ENCODE results near the gene BCL11B. TPM values are rescaled to one million over a fixed set of nuclear protein-coding genes. Genes with fewer than 3 reads are reported as not detected.

The BCL11B gene
- total and polyA plus RNA-seq, 4 donors, result 0.04 to 0.42 (median 0.16) TPM

DNA sequence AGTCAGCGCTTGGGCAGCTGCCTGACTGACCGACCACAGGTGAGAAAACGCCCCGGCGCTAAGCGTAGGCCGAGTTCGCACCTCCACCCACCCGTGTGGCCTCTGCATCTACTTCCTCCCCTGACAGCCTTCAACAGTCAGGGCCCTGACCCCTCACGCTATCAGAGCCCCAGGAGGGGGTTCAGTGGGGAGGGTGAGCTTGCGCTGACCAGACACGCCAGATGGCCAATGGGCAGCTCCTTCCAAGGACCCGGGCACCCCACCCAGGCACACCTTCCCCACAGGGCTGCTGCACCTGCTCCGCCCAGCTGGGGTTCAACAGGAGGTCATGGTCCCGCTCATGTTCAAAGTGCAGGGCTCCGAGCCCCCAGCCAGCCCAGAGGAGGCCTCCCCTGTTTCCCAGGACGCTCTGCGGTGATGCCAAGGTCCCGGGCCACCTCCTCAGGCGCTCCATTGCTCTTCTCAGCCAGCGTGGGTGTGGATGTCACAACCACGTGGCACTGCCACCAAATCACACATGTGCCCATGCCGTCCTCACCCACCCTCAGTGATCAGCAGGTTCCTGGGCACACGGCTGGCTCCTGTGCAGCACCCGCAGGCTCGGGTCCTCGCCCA is 48.7 kb upstream of the BCL11B start:
- H3K27me3 ChIP-seq (ENCODE audit: control insufficient read depth in 4 of 4, insufficient read depth in 4 of 4, low read length in 3 of 4), result no peaks in the 10 kb centered on the region
- DNase-seq (ENCODE audit: low spot score), result no peak
- no peak overlapping the region for H3K4me3 ChIP-seq (ENCODE audit: low read depth in 1 of 3, low read length in 3 of 3)
- H3K9me3 ChIP-seq (ENCODE audit: control insufficient read depth in 4 of 4, low read length in 3 of 4), result no peaks in the 10 kb centered on the region
- no peak for TF ChIP-seq FOXA2 (IDR thresholded peaks at IDR 0.05)
- TF ChIP-seq YY1 (IDR thresholded peaks at IDR 0.05), result no peak
- TF ChIP-seq, protein P1, sequence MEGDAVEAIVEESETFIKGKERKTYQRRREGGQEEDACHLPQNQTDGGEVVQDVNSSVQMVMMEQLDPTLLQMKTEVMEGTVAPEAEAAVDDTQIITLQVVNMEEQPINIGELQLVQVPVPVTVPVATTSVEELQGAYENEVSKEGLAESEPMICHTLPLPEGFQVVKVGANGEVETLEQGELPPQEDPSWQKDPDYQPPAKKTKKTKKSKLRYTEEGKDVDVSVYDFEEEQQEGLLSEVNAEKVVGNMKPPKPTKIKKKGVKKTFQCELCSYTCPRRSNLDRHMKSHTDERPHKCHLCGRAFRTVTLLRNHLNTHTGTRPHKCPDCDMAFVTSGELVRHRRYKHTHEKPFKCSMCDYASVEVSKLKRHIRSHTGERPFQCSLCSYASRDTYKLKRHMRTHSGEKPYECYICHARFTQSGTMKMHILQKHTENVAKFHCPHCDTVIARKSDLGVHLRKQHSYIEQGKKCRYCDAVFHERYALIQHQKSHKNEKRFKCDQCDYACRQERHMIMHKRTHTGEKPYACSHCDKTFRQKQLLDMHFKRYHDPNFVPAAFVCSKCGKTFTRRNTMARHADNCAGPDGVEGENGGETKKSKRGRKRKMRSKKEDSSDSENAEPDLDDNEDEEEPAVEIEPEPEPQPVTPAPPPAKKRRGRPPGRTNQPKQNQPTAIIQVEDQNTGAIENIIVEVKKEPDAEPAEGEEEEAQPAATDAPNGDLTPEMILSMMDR (IDR thresholded peaks at IDR 0.05; ENCODE audit: low read depth, low read length, missing input control), result no peak
- no peak for TF ChIP-seq EGR1 (IDR thresholded peaks at IDR 0.05; ENCODE audit: low read depth in 2 of 2)
- TF ChIP-seq, protein P2, sequence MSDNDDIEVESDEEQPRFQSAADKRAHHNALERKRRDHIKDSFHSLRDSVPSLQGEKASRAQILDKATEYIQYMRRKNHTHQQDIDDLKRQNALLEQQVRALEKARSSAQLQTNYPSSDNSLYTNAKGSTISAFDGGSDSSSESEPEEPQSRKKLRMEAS (IDR thresholded peaks at IDR 0.05), result no peak
- no peak for TF ChIP-seq GABPA (IDR thresholded peaks at IDR 0.05 in 1 of 2, conservative IDR thresholded peaks at IDR 0.05 in 1 of 2)
- no peak for TF ChIP-seq RXRA (IDR thresholded peaks at IDR 0.05)
- no peak for TF ChIP-seq JUND (IDR thresholded peaks at IDR 0.05)
- TF ChIP-seq, protein P3, sequence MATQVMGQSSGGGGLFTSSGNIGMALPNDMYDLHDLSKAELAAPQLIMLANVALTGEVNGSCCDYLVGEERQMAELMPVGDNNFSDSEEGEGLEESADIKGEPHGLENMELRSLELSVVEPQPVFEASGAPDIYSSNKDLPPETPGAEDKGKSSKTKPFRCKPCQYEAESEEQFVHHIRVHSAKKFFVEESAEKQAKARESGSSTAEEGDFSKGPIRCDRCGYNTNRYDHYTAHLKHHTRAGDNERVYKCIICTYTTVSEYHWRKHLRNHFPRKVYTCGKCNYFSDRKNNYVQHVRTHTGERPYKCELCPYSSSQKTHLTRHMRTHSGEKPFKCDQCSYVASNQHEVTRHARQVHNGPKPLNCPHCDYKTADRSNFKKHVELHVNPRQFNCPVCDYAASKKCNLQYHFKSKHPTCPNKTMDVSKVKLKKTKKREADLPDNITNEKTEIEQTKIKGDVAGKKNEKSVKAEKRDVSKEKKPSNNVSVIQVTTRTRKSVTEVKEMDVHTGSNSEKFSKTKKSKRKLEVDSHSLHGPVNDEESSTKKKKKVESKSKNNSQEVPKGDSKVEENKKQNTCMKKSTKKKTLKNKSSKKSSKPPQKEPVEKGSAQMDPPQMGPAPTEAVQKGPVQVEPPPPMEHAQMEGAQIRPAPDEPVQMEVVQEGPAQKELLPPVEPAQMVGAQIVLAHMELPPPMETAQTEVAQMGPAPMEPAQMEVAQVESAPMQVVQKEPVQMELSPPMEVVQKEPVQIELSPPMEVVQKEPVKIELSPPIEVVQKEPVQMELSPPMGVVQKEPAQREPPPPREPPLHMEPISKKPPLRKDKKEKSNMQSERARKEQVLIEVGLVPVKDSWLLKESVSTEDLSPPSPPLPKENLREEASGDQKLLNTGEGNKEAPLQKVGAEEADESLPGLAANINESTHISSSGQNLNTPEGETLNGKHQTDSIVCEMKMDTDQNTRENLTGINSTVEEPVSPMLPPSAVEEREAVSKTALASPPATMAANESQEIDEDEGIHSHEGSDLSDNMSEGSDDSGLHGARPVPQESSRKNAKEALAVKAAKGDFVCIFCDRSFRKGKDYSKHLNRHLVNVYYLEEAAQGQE (IDR thresholded peaks at IDR 0.05), result no peak
- no peak for TF ChIP-seq RAD21 (IDR thresholded peaks at IDR 0.05)
- TF ChIP-seq NR2F2 (IDR thresholded peaks at IDR 0.05), result no peak
- no peak for TF ChIP-seq TAF1 (conservative IDR thresholded peaks at IDR 0.05)
- no peak for TF ChIP-seq SP1 (IDR thresholded peaks at IDR 0.05)
- TF ChIP-seq, protein P4, sequence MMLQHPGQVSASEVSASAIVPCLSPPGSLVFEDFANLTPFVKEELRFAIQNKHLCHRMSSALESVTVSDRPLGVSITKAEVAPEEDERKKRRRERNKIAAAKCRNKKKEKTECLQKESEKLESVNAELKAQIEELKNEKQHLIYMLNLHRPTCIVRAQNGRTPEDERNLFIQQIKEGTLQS (IDR thresholded peaks at IDR 0.05), result no peak
- no peak for TF ChIP-seq HNF4A (conservative IDR thresholded peaks at IDR 0.05)
- no peak for TF ChIP-seq FOXA1 (IDR thresholded peaks at IDR 0.05)
- TF ChIP-seq, protein P5, sequence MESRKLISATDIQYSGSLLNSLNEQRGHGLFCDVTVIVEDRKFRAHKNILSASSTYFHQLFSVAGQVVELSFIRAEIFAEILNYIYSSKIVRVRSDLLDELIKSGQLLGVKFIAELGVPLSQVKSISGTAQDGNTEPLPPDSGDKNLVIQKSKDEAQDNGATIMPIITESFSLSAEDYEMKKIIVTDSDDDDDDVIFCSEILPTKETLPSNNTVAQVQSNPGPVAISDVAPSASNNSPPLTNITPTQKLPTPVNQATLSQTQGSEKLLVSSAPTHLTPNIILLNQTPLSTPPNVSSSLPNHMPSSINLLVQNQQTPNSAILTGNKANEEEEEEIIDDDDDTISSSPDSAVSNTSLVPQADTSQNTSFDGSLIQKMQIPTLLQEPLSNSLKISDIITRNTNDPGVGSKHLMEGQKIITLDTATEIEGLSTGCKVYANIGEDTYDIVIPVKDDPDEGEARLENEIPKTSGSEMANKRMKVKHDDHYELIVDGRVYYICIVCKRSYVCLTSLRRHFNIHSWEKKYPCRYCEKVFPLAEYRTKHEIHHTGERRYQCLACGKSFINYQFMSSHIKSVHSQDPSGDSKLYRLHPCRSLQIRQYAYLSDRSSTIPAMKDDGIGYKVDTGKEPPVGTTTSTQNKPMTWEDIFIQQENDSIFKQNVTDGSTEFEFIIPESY (IDR thresholded peaks at IDR 0.05), result no peak
- TF ChIP-seq HNF4G (IDR thresholded peaks at IDR 0.05), result no peak
- H3K27ac ChIP-seq (ENCODE audit: low read depth in 1 of 2, low read length in 2 of 2), result no peak overlapping the region
- peaks cover 5 to 19% (median 18%) of the 10 kb centered on the region in 4 donors for H3K4me1 ChIP-seq (ENCODE audit: control insufficient read depth in 4 of 4, insufficient read depth in 4 of 4, low read length in 3 of 4)
- no peak overlapping the region for H3K9ac ChIP-seq (ENCODE audit: low read depth in 1 of 2, low read length in 2 of 2)
- no peaks in the 10 kb centered on the region for H3K36me3 ChIP-seq (ENCODE audit: control insufficient read depth in 4 of 4, insufficient read depth in 3 of 4, low read depth in 1 of 4, low read length in 3 of 4)
- 84% methylated on average over 27 of the region's 27 CpGs for WGBS

All from liver (tissue), 9 donors.